H9 (cell line): ENCODE measurements around the gene UVRAG. TPM values are rescaled to one million over a fixed set of nuclear protein-coding genes. Genes with fewer than 3 reads are reported as not detected.

Experiments used
- DNase-seq: peaks from one replicate; pipeline ENCODE4 v3.0.0-alpha.2; 2017
- H2AFZ ChIP-seq: one replicate; pipeline ENCODE4 v1.6.1; 2013; ENCODE audit warnings: mild to moderate bottlenecking, low read length, control low read depth, moderate library complexity
- H2AK5ac ChIP-seq: 2 replicates; pipeline ENCODE4 v1.6.1; 2013; ENCODE audit warnings: low read length, control low read depth, mixed read lengths; ENCODE audit not compliant: insufficient read length
- H2BK120ac ChIP-seq: one replicate; pipeline ENCODE4 v1.6.1; 2013; ENCODE audit warnings: low read depth, mild to moderate bottlenecking, low read length, control low read depth, inconsistent platforms; ENCODE audit not compliant: poor library complexity, severe bottlenecking
- H2BK12ac ChIP-seq: 2 replicates; pipeline ENCODE4 v1.6.1; 2013; ENCODE audit warnings: low read length, control low read depth, mixed read lengths, low read depth; ENCODE audit not compliant: insufficient read length
- H2BK15ac ChIP-seq: 2 replicates; pipeline ENCODE4 v1.6.1; 2013; ENCODE audit warnings: low read depth, low read length, control low read depth
- H2BK20ac ChIP-seq: one replicate; pipeline ENCODE4 v1.6.1; 2013; ENCODE audit warnings: low read depth, mild to moderate bottlenecking, low read length, control low read depth, inconsistent platforms; ENCODE audit not compliant: poor library complexity, severe bottlenecking
- H2BK5ac ChIP-seq: 2 replicates; pipeline ENCODE4 v1.6.1; 2013; ENCODE audit warnings: low read length, control low read depth, mixed read lengths; ENCODE audit not compliant: insufficient read length
- H3K14ac ChIP-seq: 2 replicates; pipeline ENCODE4 v1.6.1; 2013; ENCODE audit warnings: low read length, control low read depth; ENCODE audit not compliant: insufficient read depth
- H3K18ac ChIP-seq: 2 replicates; pipeline ENCODE4 v1.6.1; 2013; ENCODE audit warnings: low read depth, mild to moderate bottlenecking, mixed read lengths, low read length, control low read depth; ENCODE audit not compliant: insufficient read length
- H3K23ac ChIP-seq: 2 replicates; pipeline ENCODE4 v1.6.1; 2013; ENCODE audit warnings: low read length, control low read depth, mixed read lengths, low read depth; ENCODE audit not compliant: insufficient read length
- H3K23me2 ChIP-seq: 2 replicates; pipeline ENCODE4 v1.6.1; 2013; ENCODE audit warnings: low read depth, mild to moderate bottlenecking, mixed read lengths, low read length, control low read depth; ENCODE audit not compliant: insufficient read length, poor library complexity, severe bottlenecking
- H3K27ac ChIP-seq: 2 replicates; pipeline ENCODE4 v1.5.1; 2013; ENCODE audit warnings: low read length, control low read depth, mixed read lengths, low read depth; ENCODE audit not compliant: insufficient read length
- H3K27me3 ChIP-seq: 2 replicates; pipeline ENCODE4 v1.6.1; 2013; ENCODE audit warnings: low read length, control low read depth, inconsistent platforms; ENCODE audit not compliant: insufficient read depth
- H3K4ac ChIP-seq: 2 replicates; pipeline ENCODE4 v1.6.1; 2013; ENCODE audit warnings: low read depth, mild to moderate bottlenecking, control low read depth, inconsistent platforms, low read length, moderate library complexity
- H3K4me1 ChIP-seq: 2 replicates; pipeline ENCODE4 v1.6.1; 2013; ENCODE audit warnings: low read length, control low read depth, inconsistent platforms; ENCODE audit not compliant: insufficient read depth
- H3K4me2 ChIP-seq: 2 replicates; pipeline ENCODE4 v1.6.1; 2013; ENCODE audit warnings: low read length, control low read depth, mixed read lengths; ENCODE audit not compliant: insufficient read length, insufficient read depth
- H3K56ac ChIP-seq: 2 replicates; pipeline ENCODE4 v1.6.1; 2013; ENCODE audit warnings: low read depth, mild to moderate bottlenecking, mixed read lengths, low read length, control low read depth; ENCODE audit not compliant: insufficient read length
- H3K79me1 ChIP-seq: 2 replicates; pipeline ENCODE4 v1.6.1; 2013; ENCODE audit warnings: low read depth, mild to moderate bottlenecking, moderate library complexity, low read length, control low read depth, inconsistent platforms; ENCODE audit not compliant: insufficient read depth, poor library complexity, severe bottlenecking
- H3K79me2 ChIP-seq: 2 replicates; pipeline ENCODE4 v1.6.1; 2013; ENCODE audit warnings: low read length, control low read depth, inconsistent platforms; ENCODE audit not compliant: insufficient read depth
- H3K9ac ChIP-seq: 2 replicates; pipeline ENCODE4 v1.6.1; 2013; ENCODE audit warnings: low read length, control low read depth, mixed read lengths; ENCODE audit not compliant: insufficient read length; ENCODE audit errors: extremely low read depth
- H3K9me3 ChIP-seq: one replicate; pipeline ENCODE4 v1.6.1; 2013; ENCODE audit warnings: low read depth, low read length, inconsistent platforms; ENCODE audit not compliant: control insufficient read depth
- H3T11ph ChIP-seq: one replicate; pipeline ENCODE4 v1.6.1; 2013; ENCODE audit warnings: mild to moderate bottlenecking, low read length, control low read depth, inconsistent platforms
- H4K20me1 ChIP-seq: one replicate; pipeline ENCODE4 v1.6.1; 2013; ENCODE audit not compliant: control insufficient read depth, insufficient read length, insufficient read depth
- H4K5ac ChIP-seq: 2 replicates; pipeline ENCODE4 v1.6.1; 2013; ENCODE audit warnings: low read depth, mild to moderate bottlenecking, mixed read lengths, low read length, control low read depth; ENCODE audit not compliant: insufficient read length
- H4K8ac ChIP-seq: replicated peaks from 2 replicates; pipeline ENCODE4 v1.6.1; 2013; ENCODE audit warnings: low read length, control low read depth, mixed read lengths, low read depth; ENCODE audit not compliant: insufficient read length
- H4K91ac ChIP-seq: 2 replicates; pipeline ENCODE4 v1.6.1; 2013; ENCODE audit warnings: low read depth, mild to moderate bottlenecking, moderate library complexity, mixed read lengths, low read length, control low read depth; ENCODE audit not compliant: insufficient read length
- H3K27ac Mint-ChIP-seq, 3 experiments: 2 replicates in 2 of 3; 3 replicates in 1 of 3; pipeline ENCODE4 v1.8.0; 2020 to 2021; ENCODE audit warnings: mixed read lengths in 3 of 3, mild to moderate bottlenecking in 1 of 3, moderate library complexity in 1 of 3
- H3K27me3 Mint-ChIP-seq: 2 replicates; pipeline ENCODE4 v1.8.0; 2021; ENCODE audit warnings: low read depth, mild to moderate bottlenecking, moderate library complexity, mixed read lengths
- H3K36me3 Mint-ChIP-seq, 3 experiments: 2 replicates in 2 of 3; 3 replicates in 1 of 3; pipeline ENCODE4 v1.8.0; 2020 to 2021; ENCODE audit warnings: low read depth in 3 of 3, mixed read lengths in 3 of 3; ENCODE audit not compliant: insufficient read depth in 1 of 3
- H3K4me1 Mint-ChIP-seq, 2 experiments: 2 replicates each; pipeline ENCODE4 v1.8.0; 2020; ENCODE audit warnings: mixed read lengths in 2 of 2
- H3K4me3 Mint-ChIP-seq, 2 experiments: 2 replicates in 1 of 2; 3 replicates in 1 of 2; pipeline ENCODE4 v1.8.0; 2020 to 2021; ENCODE audit warnings: mild to moderate bottlenecking in 2 of 2, mixed read lengths in 2 of 2, moderate library complexity in 1 of 2
- H3K9me3 Mint-ChIP-seq, 2 experiments: 2 replicates in 1 of 2; 3 replicates in 1 of 2; pipeline ENCODE4 v1.8.0; 2020; ENCODE audit warnings: mild to moderate bottlenecking in 2 of 2, mixed read lengths in 2 of 2, moderate library complexity in 1 of 2
- WGBS: extraction: QIAGEN DNeasy Blood & Tissue Kit; methylation state at CpG from one replicate; pipeline ENCODE4 v1.1.7; 2013; ENCODE audit warnings: missing lambda C conversion rate, low lambda C conversion rate, mixed read lengths; ENCODE audit not compliant: insufficient read length; ENCODE audit errors: extremely low coverage; 5-methylcytosine and 5-hydroxymethylcytosine counted together
- total RNA-seq: library from RNA; stranded (reverse); gene quantifications from 2 replicates; pipeline ENCODE4 v1.2.1, GENCODE V29; 2021
- TF ChIP-seq, protein P1 (sequence below): fragments of 200-600 bp; sonication (generic); conservative IDR thresholded peaks from 3 replicates; pipeline ENCODE4 v1.8.0; 2021; ENCODE audit warnings: antibody characterized with exemption, mild to moderate bottlenecking

Gene UVRAG
- total RNA-seq, 1 experiment from 2014 or later = 18.5 TPM

- Histone ChIP-seq H4K91ac (no peak overlapping the region), H2BK5ac (no peak overlapping the region), H2BK15ac (no peak overlapping the region), H3K27me3 (no peaks in the 10 kb centered on the region), H4K5ac (no peak overlapping the region), H3K23me2 (no peaks in the 10 kb centered on the region), H3K79me2 (peaks cover 4% of the 10 kb centered on the region; the same call in 1 of the 2 replicates), H3K27ac (no peak overlapping the region), H3K9ac (no peak overlapping the region), H3K9me3 (no peaks in the 10 kb centered on the region), H2AK5ac (no peak overlapping the region), H2BK20ac (no peak overlapping the region), H2BK120ac (no peak overlapping the region), H4K8ac (no peak overlapping the region), H3K14ac (no peak overlapping the region), H3K56ac (no peak overlapping the region), H2AFZ (no peak overlapping the region), H3K18ac (no peak overlapping the region), H4K20me1 (no peaks in the 10 kb centered on the region), H3K4me2 (no peak overlapping the region), H3K4ac (no peak overlapping the region), H3T11ph (no peak overlapping the region), H3K4me1 (no peaks in the 10 kb centered on the region; the same call in 1 of the 2 replicates), H3K79me1 (peaks cover 6% of the 10 kb centered on the region), H2BK12ac (no peak overlapping the region), H3K23ac (no peak overlapping the region)
- TF ChIP-seq, protein P1, sequence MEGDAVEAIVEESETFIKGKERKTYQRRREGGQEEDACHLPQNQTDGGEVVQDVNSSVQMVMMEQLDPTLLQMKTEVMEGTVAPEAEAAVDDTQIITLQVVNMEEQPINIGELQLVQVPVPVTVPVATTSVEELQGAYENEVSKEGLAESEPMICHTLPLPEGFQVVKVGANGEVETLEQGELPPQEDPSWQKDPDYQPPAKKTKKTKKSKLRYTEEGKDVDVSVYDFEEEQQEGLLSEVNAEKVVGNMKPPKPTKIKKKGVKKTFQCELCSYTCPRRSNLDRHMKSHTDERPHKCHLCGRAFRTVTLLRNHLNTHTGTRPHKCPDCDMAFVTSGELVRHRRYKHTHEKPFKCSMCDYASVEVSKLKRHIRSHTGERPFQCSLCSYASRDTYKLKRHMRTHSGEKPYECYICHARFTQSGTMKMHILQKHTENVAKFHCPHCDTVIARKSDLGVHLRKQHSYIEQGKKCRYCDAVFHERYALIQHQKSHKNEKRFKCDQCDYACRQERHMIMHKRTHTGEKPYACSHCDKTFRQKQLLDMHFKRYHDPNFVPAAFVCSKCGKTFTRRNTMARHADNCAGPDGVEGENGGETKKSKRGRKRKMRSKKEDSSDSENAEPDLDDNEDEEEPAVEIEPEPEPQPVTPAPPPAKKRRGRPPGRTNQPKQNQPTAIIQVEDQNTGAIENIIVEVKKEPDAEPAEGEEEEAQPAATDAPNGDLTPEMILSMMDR = no peak
- Mint-ChIP-seq H3K4me3 (no peak overlapping the region), H3K36me3 (peaks cover 6 to 37% (median 24%) of the 10 kb centered on the region in 3 experiments; a peak in 6 of 7 replicates), H3K27me3 (no peaks in the 10 kb centered on the region), H3K27ac (no peak overlapping the region), H3K9me3 (no peaks in the 10 kb centered on the region), H3K4me1 (peaks cover 12 to 13% of the 10 kb centered on the region in 2 experiments)
- WGBS = no CpG with 5 or more reads among the region's 2 CpGs
- no peak for DNase-seq
Observed at GRCh38 chr11:75986966-75987365, 172.0 kb downstream of the UVRAG start.
